Endothelial cell of umbilical vein (primary cell): ENCODE results near the gene TMEM95. TPM values are rescaled to one million over a fixed set of nuclear protein-coding genes. Genes with fewer than 3 reads are reported as not detected.

ENCODE experiments used
- BruUV-seq: library from RNA; stranded (reverse); fragments of 400-500 nt; replicated peaks from 2 replicates; lab custom pipeline; 2021; lab: Mats Ljungman, UMichigan
- CTCF ChIA-PET: fragments of 300-600, 350-600 bp; sonication (Branson Sonifier 250); formaldehyde crosslinking; loops from one replicate; lab custom pipeline; 2021; ENCODE audit warnings: antibody characterized with exemption, inconsistent platforms; lab: Charles Lee
- POLR2A ChIA-PET: fragments of 300-600, 350-600 bp; sonication (Branson Sonifier 250); formaldehyde crosslinking; loops from one replicate; lab custom pipeline; 2021; ENCODE audit warnings: antibody characterized with exemption, inconsistent platforms; lab: Charles Lee
- DNase-seq: peaks from one replicate; pipeline ENCODE4 v3.0.0-alpha.2; 2011; ENCODE audit warnings: low read depth, low spot score
- FAIRE-seq: peaks from 2 replicates; lab custom pipeline; 2011; peaks lifted over from hg19 to GRCh38; lab: Jason Lieb, UNC
- H2AFZ ChIP-seq: 2 replicates; pipeline ENCODE4 v1.6.0; 2012; ENCODE audit warnings: low read depth, low read length, control low read depth, inconsistent platforms
- H3K27ac ChIP-seq: 2 replicates; pipeline ENCODE4 v1.5.1; 2011; ENCODE audit warnings: low read depth, mild to moderate bottlenecking, control low read depth, low read length, moderate library complexity; ENCODE audit not compliant: insufficient read depth
- H3K27me3 ChIP-seq, 2 experiments: 2 replicates each; pipeline versions ENCODE4 v1.6.0 to v1.6.1; 2011; ENCODE audit warnings: low read length in 2 of 2, mixed read lengths in 1 of 2; ENCODE audit not compliant: control insufficient read depth in 2 of 2, insufficient read depth in 2 of 2
- H3K36me3 ChIP-seq, 2 experiments: 2 replicates in 1 of 2; 3 replicates in 1 of 2; pipeline ENCODE4 v1.5.1; 2011; ENCODE audit warnings: low read length in 2 of 2, mild to moderate bottlenecking in 1 of 2, moderate library complexity in 1 of 2; ENCODE audit not compliant: control insufficient read depth in 2 of 2, insufficient read depth in 2 of 2; ENCODE audit errors: extremely low read depth in 1 of 2
- H3K4me1 ChIP-seq: 3 replicates; pipeline ENCODE4 v1.5.1; 2011; ENCODE audit warnings: mild to moderate bottlenecking, low read length; ENCODE audit not compliant: control insufficient read depth, insufficient read depth; ENCODE audit errors: extremely low read depth
- H3K4me2 ChIP-seq: 2 replicates; pipeline ENCODE4 v1.6.1; 2011; ENCODE audit warnings: low read length, control low read depth, mixed read lengths; ENCODE audit not compliant: insufficient read depth
- H3K4me3 ChIP-seq, 3 experiments: fragments of 200-600 bp in 1 of 3; sonication (generic), shearing (Covaris generic) in 1 of 3; replicated peaks in 1 of 3; 2 replicates each; pipeline ENCODE4 v1.5.1; 2011 to 2016; ENCODE audit warnings: control low read depth in 3 of 3, low read length in 3 of 3, mild to moderate bottlenecking in 2 of 3, inconsistent platforms in 1 of 3, low read depth in 1 of 3, moderate library complexity in 1 of 3; ENCODE audit not compliant: insufficient read depth in 1 of 3
- H3K79me2 ChIP-seq: 2 replicates; pipeline ENCODE4 v1.6.0; 2012; ENCODE audit warnings: low read length, inconsistent platforms; ENCODE audit not compliant: control insufficient read depth, insufficient read depth
- H3K9ac ChIP-seq: replicated peaks from 2 replicates; pipeline ENCODE3; 2011; ENCODE audit warnings: low read length, control low read depth; ENCODE audit not compliant: insufficient read depth; ENCODE audit errors: extremely low read depth
- H3K9me1 ChIP-seq: replicated peaks from 3 replicates; pipeline ENCODE4 v1.6.0; 2011; ENCODE audit warnings: mild to moderate bottlenecking, low read length; ENCODE audit not compliant: control insufficient read depth, insufficient read depth; ENCODE audit errors: extremely low read depth
- H3K9me3 ChIP-seq: replicated peaks from 2 replicates; pipeline ENCODE4 v1.5.1; 2012; ENCODE audit warnings: low read length, inconsistent platforms; ENCODE audit not compliant: control insufficient read depth, insufficient read depth
- H4K20me1 ChIP-seq: replicated peaks from 2 replicates; pipeline ENCODE3; 2011; ENCODE audit warnings: mild to moderate bottlenecking, low read length; ENCODE audit not compliant: control insufficient read depth, insufficient read depth; ENCODE audit errors: extremely low read depth
- CTCF ChIP-seq, 2 donors: IDR thresholded peaks; 1 replicate in 1 of 2; 2 replicates in 1 of 2; pipeline ENCODE4 v1.5.1; 2011; ENCODE audit warnings: low read length in 2 of 2, mild to moderate bottlenecking in 2 of 2, moderate library complexity in 2 of 2, control low read depth in 1 of 2, inconsistent platforms in 1 of 2, low read depth in 1 of 2; ENCODE audit not compliant: insufficient read depth in 1 of 2; ENCODE audit errors: extremely low read depth in 1 of 2
- EZH2 ChIP-seq: IDR thresholded peaks from 2 replicates; pipeline ENCODE4 v1.6.1; 2012; ENCODE audit warnings: borderline replicate concordance, low read depth, mild to moderate bottlenecking, moderate library complexity, low read length, inconsistent platforms; ENCODE audit not compliant: severe bottlenecking
- FOS ChIP-seq: IDR thresholded peaks from 2 replicates; pipeline ENCODE4 v1.6.1; 2011; ENCODE audit warnings: mild to moderate bottlenecking, low read length, moderate library complexity, borderline replicate concordance; ENCODE audit not compliant: insufficient read depth
- GATA2 ChIP-seq: IDR thresholded peaks from 2 replicates; pipeline ENCODE4 v1.7.0; 2011; ENCODE audit warnings: low read depth, mild to moderate bottlenecking, moderate library complexity, mixed read lengths, low read length; ENCODE audit not compliant: insufficient read length, insufficient read depth
- JUN ChIP-seq: IDR thresholded peaks from 2 replicates; pipeline ENCODE4 v1.6.1; 2011; ENCODE audit warnings: borderline replicate concordance, low read depth; ENCODE audit not compliant: insufficient read length, insufficient read depth
- MYC ChIP-seq: IDR thresholded peaks from one replicate; pipeline ENCODE4 v1.6.1; 2011; ENCODE audit warnings: mild to moderate bottlenecking, low read depth, low read length
- POLR2AphosphoS5 ChIP-seq: IDR thresholded peaks from 2 replicates; pipeline ENCODE4 v1.6.1; 2012; ENCODE audit warnings: low read depth, mild to moderate bottlenecking, control low read depth, low read length, moderate library complexity; ENCODE audit not compliant: insufficient read depth
- dilution Hi-C: fragments of 300-500 bp; cut with MboI; formaldehyde crosslinking; loops from one replicate; pipeline ENCODE4 v1.15.0; 2019; ENCODE audit warnings: low sequenced_read_pairs; ENCODE audit not compliant: extremely low pct_ligation_motif_present
- intact Hi-C: fragments of 100-400 bp; cut with micrococcal nuclease; formaldehyde crosslinking; loops from one replicate; pipeline ENCODE4 v1.10.0; 2022
- polyA plus RNA-seq, 4 experiments: library from polyadenylated mRNA; depleted of rRNA in 3 of 4; stranded (reverse) in 3 of 4; unstranded in 1 of 4; fragments of >200 nt; gene quantifications; 2 replicates each; pipeline versions ENCODE4 v1.2.1 to v1.2.3, GENCODE V29; 2011 to 2012; ENCODE audit warnings: missing spikeins in 1 of 4
- total RNA-seq: library from RNA; stranded (reverse); gene quantifications from 2 replicates; pipeline ENCODE4 v1.2.3, GENCODE V29; 2021

Gene TMEM95
- total and polyA plus RNA-seq, 2 donors (not counting 3 experiments of a cell fraction or from before 2014, with no cell fraction given): not detected

GRCh38 chr17:7361906-7362305 lies 7.0 kb downstream of the TMEM95 start:
- Histone ChIP-seq H3K4me2 (no peak overlapping the region), H3K4me3 (no peak overlapping the region), H3K9me1 (no peaks in the 10 kb centered on the region), H3K27me3 (no peaks in the 10 kb centered on the region), H4K20me1 (no peaks in the 10 kb centered on the region), H3K27ac (no peak overlapping the region), H3K9ac (no peak overlapping the region), H3K79me2 (no peaks in the 10 kb centered on the region), H3K9me3 (no peaks in the 10 kb centered on the region), H2AFZ (no peak overlapping the region), H3K4me1 (no peaks in the 10 kb centered on the region), H3K36me3 (no peaks in the 10 kb centered on the region)
- dilution Hi-C loops (no loop called here), intact Hi-C loops (no loop called here)
- CTCF ChIA-PET: interaction anchor here (0.6 to 1.7 kb wide), 5 partner anchors 9 to 316 kb away, joined by 3 to 9 read pairs (median 4); partner anchors contain the start of genes KCTD11 and ZBTB4
- POLR2A ChIA-PET: no interaction called here
- BruUV-seq: no TSS peak
- no peak for FAIRE-seq
- no peak for DNase-seq
- TF ChIP-seq CTCF (IDR thresholded peaks at IDR 0.05; ENCODE audit: extremely low read depth in 1 of 2, insufficient read depth in 1 of 2, low read depth in 1 of 2, low read length in 2 of 2) (no peak), POLR2AphosphoS5 (no peak), MYC (no peak), GATA2 (no peak), EZH2 (no peak), FOS (no peak), JUN (no peak)
